HG02885 (cell line): ENCODE data around the gene AHSA1.

Experiments
- ATAC-seq: cut with Tn5 transposase; IDR thresholded peaks from one replicate; pipeline ENCODE4 v1.9.1; 2021; ENCODE audit warnings: mild to moderate bottlenecking; ENCODE audit not compliant: unreplicated experiment, poor library complexity

The AHSA1 gene

GRCh38 chr14:77505031-77505430, 47.1 kb downstream of the AHSA1 start:
- ATAC-seq: no peak

- no peak for ATAC-seq
Measured at GRCh38 chr14:77507762-77508161, 49.9 kb downstream of the AHSA1 start.

- ATAC-seq: no peak
Measured at GRCh38 chr14:77508249-77508648, 50.4 kb downstream of the AHSA1 start.

- ATAC-seq: no peak
Measured at GRCh38 chr14:77508876-77509275, 51.0 kb downstream of the AHSA1 start.

GRCh38 chr14:77509366-77509765, 51.5 kb downstream of the AHSA1 start:
- no peak for ATAC-seq

- ATAC-seq: no peak
Measured at GRCh38 chr14:77511486-77512162, 53.7 kb downstream of the AHSA1 start.

- no peak for ATAC-seq
Measured at GRCh38 chr14:77516126-77516525, 58.2 kb downstream of the AHSA1 start.
